LNCAP (cell line): ENCODE data around the gene SLC17A7.

Source experiments
- CTCF ChIP-seq: fragments of 450-650 bp; IDR thresholded peaks from 2 replicates; pipeline ENCODE4 v1.5.1; 2017; ENCODE audit warnings: mild to moderate bottlenecking

SLC17A7 gene

GRCh38 chr19:49409441-49410029 lies 31.8 kb downstream of the SLC17A7 start:
- no peak for TF ChIP-seq CTCF

- TF ChIP-seq CTCF, result no peak
These were observed 32.4 kb downstream of the SLC17A7 start for GRCh38 chr19:49408816-49409440.

- no peak for TF ChIP-seq CTCF
These were observed 33.8 kb downstream of the SLC17A7 start for GRCh38 chr19:49407482-49408015.

- no peak for TF ChIP-seq CTCF
These were observed 34.2 kb downstream of the SLC17A7 start for GRCh38 chr19:49407079-49407478.

- TF ChIP-seq CTCF, result no peak
These were observed 37.7 kb downstream of the SLC17A7 start for GRCh38 chr19:49403404-49404187.

GRCh38 chr19:49400029-49400428 lies 41.3 kb downstream of the SLC17A7 start:
- no peak for TF ChIP-seq CTCF

GRCh38 chr19:49398931-49399330 lies 42.4 kb downstream of the SLC17A7 start:
- no peak for TF ChIP-seq CTCF
